Activated CD8-positive, alpha-beta memory T cell treated with anti-CD3 and anti-CD28 coated beads for 48 hours (primary cell): ENCODE results near the gene TSPAN3.

ENCODE experiments used
- DNase-seq, 3 experiments: peaks; one replicate each; pipeline ENCODE4 v3.0.0-alpha.2; 2020; ENCODE audit warnings: low read depth in 2 of 3, low spot score in 2 of 3

Gene TSPAN3

DNA sequence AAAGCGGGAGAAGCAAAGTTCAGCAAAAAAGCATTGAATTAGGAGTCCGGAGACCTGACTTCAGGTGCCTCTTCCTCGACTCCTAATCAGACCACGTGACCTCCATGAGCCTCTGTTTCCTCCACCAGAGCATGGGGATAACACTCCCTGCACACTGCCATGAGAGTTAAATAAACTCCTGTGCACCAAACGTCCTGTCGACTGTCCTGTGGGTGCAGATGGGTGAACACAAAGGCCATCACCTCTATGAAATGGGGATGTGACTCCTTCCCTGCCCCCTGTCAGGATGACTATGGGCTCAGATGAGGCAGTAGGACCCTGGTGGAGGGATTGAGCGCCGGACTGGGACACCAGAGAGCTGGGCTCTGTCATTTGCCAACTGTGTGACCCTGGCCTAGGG is 13.5 kb upstream of the TSPAN3 start:
- no peak for DNase-seq

GRCh38 chr15:77083381-77084160 is 12.7 kb upstream of the TSPAN3 start:
- peak in 2 of 3 experiments; percentile 22 to 27 for DNase-seq

- no peak for DNase-seq
These were observed 11.1 kb upstream of the TSPAN3 start for GRCh38 chr15:77081971-77082370.

DNA sequence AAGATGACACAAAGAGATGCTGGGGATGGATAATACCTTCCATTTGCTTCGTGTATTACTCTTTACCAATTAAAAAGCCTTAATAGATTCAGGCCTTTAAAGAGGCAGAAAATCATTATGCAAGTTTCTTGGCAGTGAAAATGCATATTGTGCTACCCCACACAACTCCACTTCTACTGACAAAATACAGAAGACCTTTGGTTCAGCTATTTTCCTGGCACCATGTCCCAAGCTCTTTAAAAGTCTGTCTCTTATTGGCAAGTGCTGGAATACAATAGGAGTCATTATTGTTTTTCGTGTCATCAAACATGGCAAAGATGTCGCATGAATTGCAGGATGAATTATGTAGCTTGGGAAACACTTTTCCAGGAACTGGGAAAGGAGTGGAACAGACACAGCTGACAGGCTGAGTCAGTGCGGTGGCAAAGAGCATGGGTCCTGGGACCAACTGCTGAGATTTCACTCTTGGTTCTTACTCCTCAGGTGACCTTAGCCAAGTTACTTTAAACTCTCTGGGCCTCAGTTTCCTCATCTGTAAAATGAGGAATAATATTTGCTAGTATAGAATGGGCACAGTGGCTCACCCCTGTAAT is 5.5 kb upstream of the TSPAN3 start:
- no peak for DNase-seq

- DNase-seq, result no peak
These were observed 4.6 kb upstream of the TSPAN3 start for GRCh38 chr15:77075528-77075927.

DNA sequence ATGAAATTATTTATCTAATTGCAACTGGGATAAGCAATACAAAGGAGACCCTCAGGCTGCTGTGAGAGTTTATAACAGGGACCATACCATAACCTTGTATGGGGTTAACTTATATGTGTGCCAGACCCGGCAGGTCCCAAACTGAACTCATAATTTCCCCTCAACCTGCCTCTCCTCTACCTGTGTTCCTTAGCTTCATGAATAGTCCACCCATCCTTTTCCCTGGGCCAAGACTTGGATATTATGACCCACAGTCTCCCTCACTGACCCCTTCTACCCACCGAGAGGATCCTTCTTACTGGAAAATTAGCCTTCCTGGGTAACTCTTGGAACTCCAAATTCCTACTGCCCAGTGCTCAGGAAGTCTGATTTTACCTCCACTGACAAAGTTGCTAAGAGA is 3.4 kb upstream of the TSPAN3 start:
- no peak for DNase-seq

- DNase-seq, result no peak
These were observed 655 bp upstream of the TSPAN3 start for GRCh38 chr15:77071305-77072223.

- no peak for DNase-seq
These were observed 772 bp downstream of the TSPAN3 start for GRCh38 chr15:77070180-77070494.

- DNase-seq, result no peak
These were observed 1.3 kb downstream of the TSPAN3 start for GRCh38 chr15:77069521-77070121.

DNA sequence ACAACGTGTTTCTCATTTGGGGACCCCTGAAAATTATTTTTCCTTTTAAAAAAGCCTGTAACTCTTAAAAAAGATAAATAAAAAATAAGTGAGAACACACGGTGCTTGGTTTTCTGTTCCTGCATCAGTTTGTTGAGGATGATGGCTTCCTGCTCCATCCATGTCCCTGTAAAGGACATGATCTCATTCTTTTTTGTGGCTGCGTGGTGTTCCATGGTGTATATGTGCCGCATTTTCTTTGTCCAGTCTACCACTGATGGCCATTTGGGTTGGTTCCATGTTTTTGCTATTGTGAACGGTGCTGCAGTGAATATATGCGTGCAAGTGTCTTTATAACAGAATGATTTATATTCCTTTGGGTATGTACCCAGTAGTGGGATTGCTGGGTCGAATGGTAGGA is 2.3 kb downstream of the TSPAN3 start:
- no peak for DNase-seq

GRCh38 chr15:77067691-77068367 is 3.1 kb downstream of the TSPAN3 start:
- DNase-seq, result no peak

DNA sequence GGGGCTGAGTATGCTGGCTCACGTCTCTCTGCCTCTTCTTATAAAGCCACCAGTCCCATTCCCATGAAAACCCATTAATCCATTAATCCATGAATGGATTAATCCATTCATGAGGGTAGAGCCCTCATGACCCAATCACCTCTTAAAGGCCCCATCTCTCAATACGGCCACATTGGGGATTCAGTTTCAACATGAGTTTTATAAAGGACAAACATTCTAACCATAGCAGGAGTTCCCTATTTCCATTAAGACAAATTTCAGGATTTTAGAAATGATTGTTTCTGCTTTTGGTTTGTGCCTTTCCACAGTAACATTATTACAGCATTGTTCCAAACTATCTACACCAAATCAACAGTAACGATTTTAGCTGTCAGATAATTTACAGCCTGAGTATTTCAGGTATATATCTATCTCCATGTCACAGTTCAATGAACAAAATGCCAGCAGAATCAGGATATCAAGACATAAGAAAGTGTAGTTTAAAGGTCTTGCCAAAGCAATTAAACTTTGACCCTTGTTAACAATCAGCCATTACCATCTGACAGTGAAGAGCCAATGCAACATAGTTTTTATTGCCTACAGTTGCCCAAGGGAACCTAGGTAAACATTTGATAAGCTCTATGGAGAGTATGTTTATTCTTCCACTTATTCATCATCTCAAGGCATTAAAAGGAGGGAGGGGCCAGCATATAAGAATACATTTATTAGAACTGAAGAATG is 3.8 kb downstream of the TSPAN3 start:
- no peak for DNase-seq

DNA sequence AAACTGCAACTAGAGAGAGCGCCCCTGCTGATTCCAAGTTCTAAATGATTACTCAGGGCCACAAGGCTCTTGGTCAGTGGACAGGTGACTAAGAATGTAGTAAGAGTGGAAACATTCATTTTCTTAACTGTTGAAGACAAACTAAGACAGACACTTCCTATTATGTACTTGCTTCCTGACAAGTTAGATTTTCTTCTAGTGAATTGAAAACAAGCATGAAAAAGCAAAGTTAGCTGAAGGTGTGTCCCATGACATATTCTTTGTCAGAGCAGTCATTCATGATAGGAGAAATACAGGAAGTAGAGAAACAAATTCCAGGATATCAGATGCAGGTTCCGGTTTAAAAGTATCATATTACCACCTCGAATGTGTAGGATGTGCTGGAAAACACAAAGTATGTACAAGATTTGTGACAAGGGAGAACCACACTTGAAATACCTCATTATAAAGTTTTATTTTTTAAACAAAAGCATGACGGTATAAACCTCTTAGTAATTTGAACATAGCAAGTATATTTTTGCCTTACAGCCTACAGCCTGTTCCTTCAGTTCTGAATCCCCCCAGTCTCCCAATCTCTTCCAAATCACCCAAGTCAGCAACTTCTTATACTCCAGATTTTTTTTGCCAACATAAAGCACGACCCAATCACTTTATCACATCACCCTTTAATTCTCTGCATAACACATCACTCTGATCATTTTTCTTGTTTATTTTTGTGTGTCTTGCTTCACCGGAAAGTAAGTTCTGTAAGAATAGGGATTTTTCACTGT is 6.2 kb downstream of the TSPAN3 start:
- DNase-seq, result no peak

DNA sequence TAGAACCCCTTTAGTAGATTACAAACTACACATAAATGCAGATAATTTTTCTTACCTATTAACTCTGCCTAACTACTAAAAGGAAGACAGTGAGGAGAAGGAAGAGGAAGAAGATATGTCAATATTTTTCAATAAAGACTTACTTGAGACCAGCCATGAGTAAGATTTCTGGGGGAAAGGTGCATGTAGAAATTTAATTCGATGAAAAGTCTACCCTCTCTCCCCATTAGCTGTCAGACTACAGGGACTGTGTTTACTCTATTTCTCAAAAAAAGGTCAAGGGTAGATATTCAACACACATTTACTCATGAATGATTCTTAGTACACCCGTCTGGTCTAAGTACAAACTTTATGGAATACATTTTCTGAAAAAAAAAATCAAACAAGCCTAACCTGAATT is 6.8 kb downstream of the TSPAN3 start:
- no peak for DNase-seq

DNA sequence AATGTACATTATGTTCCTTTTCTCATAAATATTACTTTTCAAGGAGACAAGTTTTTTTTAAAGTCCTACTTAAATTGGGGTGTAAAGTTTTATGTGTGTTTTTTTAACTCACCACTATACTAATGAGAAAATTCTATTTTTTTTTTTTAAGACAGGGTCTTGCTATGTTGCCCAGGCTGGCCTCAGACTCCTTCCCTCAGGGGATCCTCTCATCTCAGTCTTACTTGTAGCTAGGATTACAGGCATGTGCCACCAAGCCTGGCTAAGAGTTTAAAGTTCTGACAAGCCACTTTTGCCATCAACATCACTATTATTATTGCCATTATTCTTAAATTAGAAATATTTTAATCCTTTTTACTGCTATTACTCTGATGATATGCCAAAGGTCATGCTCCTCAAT is 7.7 kb downstream of the TSPAN3 start:
- DNase-seq, result no peak

GRCh38 chr15:77060546-77060945 is 10.4 kb downstream of the TSPAN3 start:
- no peak for DNase-seq

- DNase-seq, result no peak
These were observed 11.0 kb downstream of the TSPAN3 start for GRCh38 chr15:77059786-77060361.

DNA sequence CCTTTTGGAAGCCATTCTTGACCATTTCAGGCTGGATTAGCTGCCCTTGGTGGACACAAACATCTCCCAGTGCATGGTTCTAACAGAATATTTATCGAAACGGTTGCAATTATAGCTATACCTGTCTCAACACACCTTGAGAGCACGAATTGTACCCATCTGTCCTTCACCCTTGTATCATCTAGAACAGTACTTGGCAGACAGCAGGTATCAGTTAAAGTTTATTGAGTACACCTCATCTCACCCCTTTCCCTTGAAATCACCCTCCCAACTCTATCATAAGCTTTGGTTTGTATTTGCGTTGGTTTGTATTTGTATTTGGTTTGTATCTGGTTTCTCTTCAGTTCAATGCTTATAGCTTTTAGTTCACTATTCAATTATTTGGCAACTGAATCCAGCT is 12.4 kb downstream of the TSPAN3 start:
- DNase-seq, result no peak

GRCh38 chr15:77057685-77058084 is 13.2 kb downstream of the TSPAN3 start:
- DNase-seq, result no peak
